ENCODE data around the gene SUSD6.

DNA sequence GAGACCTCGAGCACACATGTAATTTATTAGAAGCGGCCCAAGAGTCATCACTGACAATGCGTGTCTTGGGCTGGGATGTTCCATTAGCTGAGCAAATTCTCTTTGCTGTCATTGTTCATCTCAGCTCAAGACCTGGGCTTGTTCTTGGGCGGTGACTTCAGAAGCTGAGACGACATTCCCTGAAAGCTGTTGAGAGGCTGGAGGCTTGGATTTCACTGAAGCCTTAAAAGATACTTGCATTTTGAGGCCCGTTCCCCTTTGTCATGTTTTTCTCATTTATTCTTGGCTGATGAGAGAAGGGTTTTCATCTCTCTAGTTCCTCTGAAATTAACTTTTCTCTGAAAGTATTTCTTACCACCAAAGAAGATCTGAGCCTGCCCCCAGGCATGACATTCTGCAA is 16.6 kb upstream of the SUSD6 start:
- no peak for TF ChIP-seq EZH2phosphoT487 (IDR thresholded peaks at IDR 0.05; ENCODE audit: borderline replicate concordance, low read depth, low read length)
- TF ChIP-seq, protein P1, sequence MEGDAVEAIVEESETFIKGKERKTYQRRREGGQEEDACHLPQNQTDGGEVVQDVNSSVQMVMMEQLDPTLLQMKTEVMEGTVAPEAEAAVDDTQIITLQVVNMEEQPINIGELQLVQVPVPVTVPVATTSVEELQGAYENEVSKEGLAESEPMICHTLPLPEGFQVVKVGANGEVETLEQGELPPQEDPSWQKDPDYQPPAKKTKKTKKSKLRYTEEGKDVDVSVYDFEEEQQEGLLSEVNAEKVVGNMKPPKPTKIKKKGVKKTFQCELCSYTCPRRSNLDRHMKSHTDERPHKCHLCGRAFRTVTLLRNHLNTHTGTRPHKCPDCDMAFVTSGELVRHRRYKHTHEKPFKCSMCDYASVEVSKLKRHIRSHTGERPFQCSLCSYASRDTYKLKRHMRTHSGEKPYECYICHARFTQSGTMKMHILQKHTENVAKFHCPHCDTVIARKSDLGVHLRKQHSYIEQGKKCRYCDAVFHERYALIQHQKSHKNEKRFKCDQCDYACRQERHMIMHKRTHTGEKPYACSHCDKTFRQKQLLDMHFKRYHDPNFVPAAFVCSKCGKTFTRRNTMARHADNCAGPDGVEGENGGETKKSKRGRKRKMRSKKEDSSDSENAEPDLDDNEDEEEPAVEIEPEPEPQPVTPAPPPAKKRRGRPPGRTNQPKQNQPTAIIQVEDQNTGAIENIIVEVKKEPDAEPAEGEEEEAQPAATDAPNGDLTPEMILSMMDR (conservative IDR thresholded peaks at IDR 0.05; ENCODE audit: low read length), result no peak
